Measurements from ENCODE around the gene HGFAC. TPM values are rescaled to one million over a fixed set of nuclear protein-coding genes. Genes with fewer than 3 reads are reported as not detected.

HGFAC gene
- total RNA-seq, 1 donor from 2014 or later = not detected

- Histone ChIP-seq H3K9me3 (ENCODE audit: low read depth) (no peaks in the 10 kb centered on the region), H3K79me2 (ENCODE audit: low read depth) (no peaks in the 10 kb centered on the region), H3K4me2 (no peak overlapping the region), H4K20me1 (ENCODE audit: low read depth) (peaks cover 12% of the 10 kb centered on the region), H3K4me1 (peaks cover 14% of the 10 kb centered on the region), H3K36me3 (no peaks in the 10 kb centered on the region), H3K4me3 (no peak overlapping the region), H2AFZ (replicated peaks) (no peak overlapping the region), H3K27ac (no peak overlapping the region), H3F3A (ENCODE audit: low read depth) (no peaks in the 10 kb centered on the region), H3K9ac (no peak overlapping the region), H3K27me3 (no peaks in the 10 kb centered on the region)
- Mint-ChIP-seq H3K36me3 (peaks cover 29% of the 10 kb centered on the region), H3K27me3 (ENCODE audit: insufficient read depth, low read depth) (peaks cover 5% of the 10 kb centered on the region), H3K27ac (no peak overlapping the region), H3K9me3 (peaks cover 18% of the 10 kb centered on the region), H3K4me3 (no peak overlapping the region), H3K4me1 (peaks cover 26% of the 10 kb centered on the region)
- no peak for DNase-seq (ENCODE audit: low spot score)
- no peak for TF ChIP-seq EZH2 (IDR thresholded peaks at IDR 0.05)
- TF ChIP-seq CTCF (IDR thresholded peaks at IDR 0.05) = no peak
- TF ChIP-seq EZH2phosphoT487 (IDR thresholded peaks at IDR 0.05) = no peak
Measured at GRCh38 chr4:3404546-3404945, 37.2 kb upstream of the HGFAC start.

GRCh38 chr4:3405176-3405575 is 36.6 kb upstream of the HGFAC start:
- Histone ChIP-seq H2AFZ (replicated peaks) (no peak overlapping the region), H3K36me3 (no peaks in the 10 kb centered on the region), H3K4me2 (no peak overlapping the region), H3K27me3 (no peaks in the 10 kb centered on the region), H3K9me3 (ENCODE audit: low read depth) (no peaks in the 10 kb centered on the region), H3K27ac (no peak overlapping the region), H3K79me2 (ENCODE audit: low read depth) (no peaks in the 10 kb centered on the region), H4K20me1 (ENCODE audit: low read depth) (peaks cover 18% of the 10 kb centered on the region), H3K4me3 (no peak overlapping the region), H3K9ac (no peak overlapping the region), H3F3A (ENCODE audit: low read depth) (no peaks in the 10 kb centered on the region), H3K4me1 (peaks cover 17% of the 10 kb centered on the region)
- DNase-seq (ENCODE audit: low spot score) = no peak
- Mint-ChIP-seq H3K27ac (no peak overlapping the region), H3K4me3 (no peak overlapping the region), H3K9me3 (peaks cover 18% of the 10 kb centered on the region), H3K27me3 (ENCODE audit: insufficient read depth, low read depth) (peaks cover 5% of the 10 kb centered on the region), H3K36me3 (peaks cover 25% of the 10 kb centered on the region), H3K4me1 (peaks cover 29% of the 10 kb centered on the region)
- TF ChIP-seq EZH2phosphoT487 (IDR thresholded peaks at IDR 0.05) (no peak), EZH2 (IDR thresholded peaks at IDR 0.05) (no peak), CTCF (IDR thresholded peaks at IDR 0.05) (no peak)

- no peaks in the 10 kb centered on the region for H3F3A ChIP-seq (ENCODE audit: low read depth)
- H3K4me3 Mint-ChIP-seq = no peak overlapping the region
- H3K27ac ChIP-seq = no peak overlapping the region
- no peak overlapping the region for H3K9ac ChIP-seq
- H3K4me1 ChIP-seq = peaks cover 17% of the 10 kb centered on the region
- H2AFZ ChIP-seq (replicated peaks) = no peak overlapping the region
- peaks cover 5% of the 10 kb centered on the region for H3K27me3 Mint-ChIP-seq (ENCODE audit: insufficient read depth, low read depth)
- H3K36me3 ChIP-seq = no peaks in the 10 kb centered on the region
- H3K27ac Mint-ChIP-seq = no peak overlapping the region
- H3K27me3 ChIP-seq = no peaks in the 10 kb centered on the region
- no peak for DNase-seq (ENCODE audit: low spot score)
- TF ChIP-seq CTCF (IDR thresholded peaks at IDR 0.05) = no peak
- no peak for TF ChIP-seq EZH2 (IDR thresholded peaks at IDR 0.05)
- TF ChIP-seq EZH2phosphoT487 (IDR thresholded peaks at IDR 0.05) = no peak
- peaks cover 36% of the 10 kb centered on the region for H3K4me1 Mint-ChIP-seq
- H3K4me3 ChIP-seq = no peak overlapping the region
- peaks cover 24% of the 10 kb centered on the region for H3K36me3 Mint-ChIP-seq
- H3K9me3 ChIP-seq (ENCODE audit: low read depth) = no peaks in the 10 kb centered on the region
- H3K9me3 Mint-ChIP-seq = peaks cover 18% of the 10 kb centered on the region
- peaks cover 18% of the 10 kb centered on the region for H4K20me1 ChIP-seq (ENCODE audit: low read depth)
- no peak overlapping the region for H3K4me2 ChIP-seq
- no peaks in the 10 kb centered on the region for H3K79me2 ChIP-seq (ENCODE audit: low read depth)
Measured at GRCh38 chr4:3406021-3406420, 35.7 kb upstream of the HGFAC start.
